HG03103 (cell line): Measurements from ENCODE around the gene UGGT2.
A peak's percentile ranks its signal among the peaks of the same experiment; 100 is the strongest.
"Not testable (repeated sequence)": the region's sequence is repeated elsewhere in the genome, so short reads cannot be mapped to it uniquely, and the experiment has no call there.

Experiments used
- ATAC-seq: cut with Tn5 transposase; IDR thresholded peaks from one replicate; pipeline ENCODE4 v1.9.1; 2021; ENCODE audit warnings: low read depth; ENCODE audit not compliant: unreplicated experiment

The UGGT2 gene

DNA sequence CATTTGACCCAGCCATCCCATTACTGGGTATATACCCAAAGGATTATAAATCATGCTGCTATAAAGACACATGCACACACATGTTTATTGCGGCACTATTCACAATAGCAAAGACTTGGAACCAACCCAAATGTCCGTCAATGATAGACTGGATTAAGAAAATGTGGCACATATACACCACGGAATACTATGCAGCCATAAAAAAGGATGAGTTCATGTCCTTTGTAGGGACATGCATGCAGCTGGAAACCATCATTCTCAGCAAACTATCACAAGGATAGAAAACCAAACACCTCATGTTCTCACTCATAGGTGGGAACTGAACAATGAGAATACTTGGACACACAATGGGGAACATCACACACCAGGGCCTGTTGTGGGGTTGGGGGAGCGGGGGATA is 2.2 kb downstream of the UGGT2 start:
- ATAC-seq = not testable (repeated sequence)

- ATAC-seq = not testable (repeated sequence)
Observed at GRCh38 chr13:96046449-96047126, 6.6 kb downstream of the UGGT2 start.

DNA sequence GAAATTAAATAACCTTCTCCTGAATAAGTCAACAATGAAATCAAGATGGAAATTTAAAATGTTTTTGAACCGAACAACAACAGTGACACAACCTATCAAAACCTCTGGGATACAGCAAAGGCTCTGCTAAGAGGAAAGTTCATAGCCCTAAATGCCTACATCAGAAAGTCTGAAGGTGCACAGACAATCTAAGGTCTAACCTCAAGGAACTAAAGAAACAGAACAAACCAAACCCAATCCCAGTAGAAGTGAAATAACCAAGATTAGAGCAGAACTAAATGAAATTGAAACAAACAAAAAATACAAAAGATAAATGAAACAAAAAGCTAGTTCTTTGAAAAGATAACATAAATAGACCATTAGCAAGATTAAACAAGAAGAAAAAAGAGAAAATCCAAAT is 9.0 kb downstream of the UGGT2 start:
- no peak for ATAC-seq

- no peak for ATAC-seq
Observed at GRCh38 chr13:96041326-96042110, 11.7 kb downstream of the UGGT2 start.

DNA sequence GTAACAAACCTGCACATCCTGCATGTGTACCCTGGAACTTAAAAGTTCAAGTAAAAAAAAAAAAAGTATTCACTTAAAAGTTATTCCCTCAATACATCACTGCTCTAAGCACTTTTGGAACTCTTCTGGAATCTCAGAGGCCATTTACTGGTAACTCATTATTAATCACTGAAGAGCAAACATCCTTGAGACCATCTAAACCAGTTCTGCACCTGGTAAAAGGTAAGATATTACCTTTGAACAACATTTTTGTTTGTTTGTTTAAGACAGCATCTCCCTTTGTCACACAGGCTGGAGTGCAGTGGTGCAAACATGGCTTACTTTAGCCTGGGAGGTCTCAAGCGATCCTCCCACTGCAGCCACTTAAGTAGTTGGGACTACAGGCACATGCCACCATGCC is 16.7 kb downstream of the UGGT2 start:
- no peak for ATAC-seq

DNA sequence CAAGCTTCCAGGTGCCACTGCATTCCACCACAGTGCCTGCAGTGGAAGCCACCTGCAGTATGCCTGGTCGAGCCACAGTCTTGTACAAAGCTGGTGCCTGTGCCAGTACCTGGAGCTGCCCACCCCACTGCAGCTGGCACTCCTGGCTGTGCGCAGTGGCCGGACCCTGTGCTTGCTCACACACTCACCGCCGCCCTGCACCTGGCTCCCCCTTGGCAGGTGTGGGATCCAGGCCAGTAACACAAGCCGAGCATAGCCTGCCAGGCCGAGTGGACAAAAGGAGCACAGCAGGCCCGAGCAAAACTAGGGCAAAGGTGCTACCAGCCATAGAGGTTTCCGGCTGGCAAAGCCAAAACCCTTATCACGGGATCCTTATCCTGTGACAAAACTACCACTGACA is 18.5 kb downstream of the UGGT2 start:
- no peak for ATAC-seq

GRCh38 chr13:96033220-96034015 is 19.8 kb downstream of the UGGT2 start:
- ATAC-seq = no peak

- no peak for ATAC-seq
Observed at GRCh38 chr13:96032717-96033116, 20.5 kb downstream of the UGGT2 start.

DNA sequence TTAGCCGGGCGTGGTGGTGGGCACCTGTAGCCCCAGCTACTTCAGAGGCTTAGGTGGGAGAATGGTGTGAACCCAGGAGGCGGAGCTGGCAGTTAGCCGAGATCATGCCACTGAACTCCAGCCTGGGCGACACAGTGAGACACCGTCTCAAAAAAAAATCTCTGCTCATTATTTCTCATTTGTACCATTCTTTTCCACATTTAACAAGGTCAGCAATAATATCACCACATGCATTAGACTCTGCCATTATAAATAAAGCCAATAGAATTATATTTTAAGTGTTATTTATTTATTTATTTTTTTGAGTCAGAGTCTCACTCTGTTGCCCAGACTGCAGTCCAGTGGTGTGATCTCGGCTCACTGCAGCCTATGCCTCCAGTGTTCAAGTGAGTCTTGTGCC is 24.2 kb downstream of the UGGT2 start:
- no peak for ATAC-seq

DNA sequence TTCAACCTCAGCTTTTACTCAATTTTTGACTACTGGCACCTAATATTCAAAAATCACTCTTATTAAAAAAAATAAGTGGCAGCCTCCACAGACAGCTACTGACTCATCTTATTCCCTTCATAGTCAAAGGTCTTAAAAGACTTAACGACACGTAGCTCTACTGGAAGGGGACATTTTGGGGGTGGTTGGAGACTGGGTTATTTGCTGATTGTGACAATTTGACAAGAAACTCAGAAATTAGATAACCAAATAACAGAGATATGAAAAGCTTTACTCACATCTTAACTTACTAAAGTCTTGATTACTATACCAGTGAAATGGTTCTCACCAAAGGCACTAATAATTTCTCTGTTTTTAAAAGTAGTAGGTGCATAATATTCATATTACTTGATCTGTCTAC is 25.7 kb downstream of the UGGT2 start:
- no peak for ATAC-seq

DNA sequence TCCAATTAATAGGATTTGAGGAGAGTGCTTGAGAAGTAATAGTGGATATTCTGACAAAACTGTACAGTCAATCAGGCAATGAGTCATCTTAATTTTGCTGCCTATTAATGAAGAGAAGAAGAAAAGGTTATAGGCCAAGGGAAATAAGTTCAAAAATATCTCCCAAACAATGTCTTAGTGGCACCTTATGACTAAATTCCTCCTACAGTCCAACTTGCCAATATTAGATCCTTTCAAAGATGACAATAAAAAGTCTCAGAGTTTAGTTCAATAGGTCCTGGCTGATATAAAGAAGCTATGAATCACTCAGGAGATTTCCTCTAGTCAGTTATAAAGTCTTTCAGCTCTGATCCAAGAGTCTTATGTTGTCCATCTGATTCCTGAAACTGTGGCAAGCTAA is 27.9 kb downstream of the UGGT2 start:
- no peak for ATAC-seq

DNA sequence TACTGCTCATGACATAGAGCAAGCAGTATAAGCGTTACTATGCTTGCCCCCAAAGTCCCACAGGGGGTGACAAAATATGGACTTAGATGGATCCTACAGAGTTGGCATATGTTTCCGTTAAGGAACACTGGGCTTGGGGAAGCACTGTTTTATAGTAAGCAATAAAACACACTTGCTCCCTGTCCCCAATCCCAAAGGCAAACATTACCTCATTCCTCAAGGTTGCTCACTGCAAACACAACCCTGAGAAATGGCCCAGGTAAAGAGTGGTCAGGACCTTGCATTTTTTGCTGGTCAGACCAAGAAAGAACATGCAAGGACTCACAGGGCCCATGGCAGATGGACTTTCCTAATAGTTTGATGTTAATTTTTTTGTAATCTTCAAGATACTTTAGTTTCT is 32.3 kb downstream of the UGGT2 start:
- ATAC-seq = no peak

DNA sequence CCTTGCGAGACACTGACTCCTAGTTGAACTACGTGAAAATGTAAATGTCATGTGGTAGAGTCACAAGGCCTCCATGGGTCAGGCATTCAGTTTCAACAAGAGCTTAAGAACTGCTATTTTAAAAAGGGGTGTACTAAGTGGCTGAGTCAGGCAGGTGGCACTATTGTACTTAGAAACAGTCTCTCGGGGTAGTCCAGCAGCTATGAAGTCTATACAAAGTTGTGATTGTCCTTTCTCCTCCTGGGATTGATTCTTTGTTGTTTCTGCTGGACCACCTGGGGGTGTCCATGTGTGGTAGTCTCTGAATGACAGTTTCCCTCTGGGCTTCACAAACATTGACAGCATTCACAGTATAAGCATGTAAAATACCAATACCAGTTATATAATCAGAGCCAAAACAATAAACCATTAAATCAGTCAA is 33.0 kb downstream of the UGGT2 start:
- ATAC-seq = peak; percentile 88

DNA sequence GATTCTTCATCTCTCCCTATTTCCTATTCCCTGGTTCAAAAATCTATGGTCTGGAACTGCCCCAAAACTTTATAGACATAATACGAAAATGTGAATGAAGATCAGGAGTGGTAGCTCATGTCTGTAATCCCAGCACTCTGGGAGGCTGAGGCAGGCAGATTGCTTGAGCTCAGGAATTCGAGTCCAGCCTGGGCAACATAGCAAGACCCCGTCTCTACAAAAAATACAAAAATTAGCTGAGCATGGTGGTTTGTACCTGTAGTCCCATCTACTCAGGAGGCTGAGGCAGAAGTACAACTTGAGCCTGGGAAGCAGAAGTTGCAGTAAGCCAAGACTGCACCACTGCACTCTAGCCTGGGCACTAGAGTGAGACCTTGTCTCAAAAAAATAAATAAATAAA is 35.1 kb downstream of the UGGT2 start:
- no peak for ATAC-seq

DNA sequence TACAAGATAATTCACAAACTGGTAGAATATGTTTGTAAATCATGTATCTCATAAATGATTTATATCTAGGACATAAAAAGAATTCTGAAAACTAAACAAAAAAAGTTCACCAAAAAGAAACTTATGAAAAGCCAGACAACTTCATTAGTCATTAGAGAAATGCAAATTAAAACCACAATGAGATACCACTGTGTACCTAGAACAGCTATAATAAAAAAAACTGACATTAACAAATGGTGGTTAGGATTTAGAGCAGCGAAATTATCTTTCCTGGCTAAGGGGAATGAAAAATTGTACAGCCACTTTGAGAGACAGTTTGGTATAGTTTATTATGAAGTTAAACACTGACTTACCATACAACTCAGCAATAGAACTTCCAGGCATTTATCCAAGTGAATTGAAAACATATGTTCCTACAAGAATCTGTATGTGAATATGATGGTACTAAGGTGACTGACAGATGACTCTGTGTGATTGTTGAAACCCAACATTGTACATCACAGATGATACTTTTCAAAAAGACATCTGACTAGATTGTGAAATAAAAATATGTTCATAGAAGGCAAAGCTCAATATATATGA is 41.8 kb downstream of the UGGT2 start:
- ATAC-seq = no peak

DNA sequence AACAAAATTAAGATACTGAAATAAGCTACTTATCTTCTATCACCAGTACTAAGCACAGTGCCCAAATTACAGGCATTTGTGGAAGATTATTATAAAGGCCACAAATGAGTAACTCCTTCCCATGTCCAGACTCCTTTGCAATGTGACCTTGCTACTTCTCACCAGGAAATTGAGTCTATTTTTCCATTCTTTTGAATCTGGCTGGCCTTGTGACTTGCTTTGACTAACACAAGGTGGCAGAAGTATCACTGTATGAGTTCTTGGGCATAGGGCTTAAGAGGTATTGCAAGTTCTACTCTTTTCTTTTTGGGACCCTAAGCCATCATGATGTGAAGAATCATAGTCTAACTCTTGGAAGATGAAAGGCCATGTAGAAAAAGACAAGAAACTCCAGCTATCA is 49.9 kb downstream of the UGGT2 start:
- ATAC-seq = no peak

- ATAC-seq = no peak
Observed at GRCh38 chr13:96002322-96003131, 50.7 kb downstream of the UGGT2 start.

DNA sequence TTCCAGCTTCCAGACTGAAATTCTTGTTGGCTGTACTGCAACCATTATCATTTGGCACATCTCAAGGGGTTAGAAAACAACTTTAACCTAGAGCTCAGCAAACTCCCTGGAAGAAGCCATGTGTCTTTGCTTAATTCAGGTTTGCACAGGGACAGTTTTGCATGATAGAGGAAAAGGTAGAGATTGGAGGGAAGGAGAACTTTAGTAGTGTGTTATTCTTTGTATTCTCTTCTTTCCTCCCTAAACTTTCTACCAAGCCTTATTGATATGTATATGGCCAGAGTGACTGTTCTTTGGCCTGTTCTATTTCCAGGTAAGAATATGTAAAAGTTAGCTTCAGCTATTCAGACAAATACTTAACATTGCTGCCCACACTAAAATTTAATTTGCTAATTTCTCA is 53.1 kb downstream of the UGGT2 start:
- ATAC-seq = no peak

- ATAC-seq = no peak
Observed at GRCh38 chr13:95987841-95988240, 65.4 kb downstream of the UGGT2 start.

GRCh38 chr13:95982144-95982543 is 71.1 kb downstream of the UGGT2 start:
- no peak for ATAC-seq
